Epithelial cell of proximal tubule (primary cell): ENCODE data around the gene CDK4. TPM values are rescaled to one million over a fixed set of nuclear protein-coding genes. Genes with fewer than 3 reads are reported as not detected.

Experiments used
- DNase-seq: peaks from one replicate; pipeline ENCODE4 v3.0.0-alpha.2; 2011; ENCODE audit warnings: low read depth
- H3K4me3 ChIP-seq: 2 replicates; pipeline ENCODE4 v1.5.1; 2011; ENCODE audit warnings: low read depth, mild to moderate bottlenecking, low read length
- total RNA-seq: library from RNA; depleted of rRNA; stranded (reverse); fragments of >200 nt; gene quantifications from 2 replicates; pipeline ENCODE4 v1.2.3, GENCODE V29; 2015
- TF ChIP-seq, protein P1 (sequence below): conservative IDR thresholded peaks from 2 replicates; pipeline ENCODE4 v1.5.1; 2012; ENCODE audit warnings: low read depth, mild to moderate bottlenecking, low read length

The CDK4 gene
- total RNA-seq, 1 donor from 2014 or later = 178 TPM

DNA sequence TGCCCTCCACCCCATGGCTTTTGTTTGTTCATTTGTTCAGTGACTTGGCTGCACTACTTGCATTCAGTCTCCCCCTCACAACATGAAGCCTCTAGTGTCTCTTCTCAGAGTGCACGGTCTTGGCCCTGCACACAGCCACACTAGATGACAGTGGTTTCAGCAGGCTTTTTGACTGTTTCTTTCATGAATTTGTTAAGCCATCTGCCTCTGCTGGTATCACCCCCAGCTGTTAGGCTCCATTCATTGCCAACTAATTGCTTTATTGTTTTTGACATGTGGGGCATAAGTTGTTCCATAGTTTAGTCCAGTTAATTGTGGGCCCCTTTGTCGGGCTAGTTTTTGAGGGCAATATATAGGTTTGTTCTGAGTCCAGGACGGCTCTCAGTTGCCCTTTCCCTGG lies 39.4 kb downstream of the CDK4 start:
- TF ChIP-seq, protein P1, sequence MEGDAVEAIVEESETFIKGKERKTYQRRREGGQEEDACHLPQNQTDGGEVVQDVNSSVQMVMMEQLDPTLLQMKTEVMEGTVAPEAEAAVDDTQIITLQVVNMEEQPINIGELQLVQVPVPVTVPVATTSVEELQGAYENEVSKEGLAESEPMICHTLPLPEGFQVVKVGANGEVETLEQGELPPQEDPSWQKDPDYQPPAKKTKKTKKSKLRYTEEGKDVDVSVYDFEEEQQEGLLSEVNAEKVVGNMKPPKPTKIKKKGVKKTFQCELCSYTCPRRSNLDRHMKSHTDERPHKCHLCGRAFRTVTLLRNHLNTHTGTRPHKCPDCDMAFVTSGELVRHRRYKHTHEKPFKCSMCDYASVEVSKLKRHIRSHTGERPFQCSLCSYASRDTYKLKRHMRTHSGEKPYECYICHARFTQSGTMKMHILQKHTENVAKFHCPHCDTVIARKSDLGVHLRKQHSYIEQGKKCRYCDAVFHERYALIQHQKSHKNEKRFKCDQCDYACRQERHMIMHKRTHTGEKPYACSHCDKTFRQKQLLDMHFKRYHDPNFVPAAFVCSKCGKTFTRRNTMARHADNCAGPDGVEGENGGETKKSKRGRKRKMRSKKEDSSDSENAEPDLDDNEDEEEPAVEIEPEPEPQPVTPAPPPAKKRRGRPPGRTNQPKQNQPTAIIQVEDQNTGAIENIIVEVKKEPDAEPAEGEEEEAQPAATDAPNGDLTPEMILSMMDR = no peak
- DNase-seq = no peak
- no peak overlapping the region for H3K4me3 ChIP-seq

DNA sequence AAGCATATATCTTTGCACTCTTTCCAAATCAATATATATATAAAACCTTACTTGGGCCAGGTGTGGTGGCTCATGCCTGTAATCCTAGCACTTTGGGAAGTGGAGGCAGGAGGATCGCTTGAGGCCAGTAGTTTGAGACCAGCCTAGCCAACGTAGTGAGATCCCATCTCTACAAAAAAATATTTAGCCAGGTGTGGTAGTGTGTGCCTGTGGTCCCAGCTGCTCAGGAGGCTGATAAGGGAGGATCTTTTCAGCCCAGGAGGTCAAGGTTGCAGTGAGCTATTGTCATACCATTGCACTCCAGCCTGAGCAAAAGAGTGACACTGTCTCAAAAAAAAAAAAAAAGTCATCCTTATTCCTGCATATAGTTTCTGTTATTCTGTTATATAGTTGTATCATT lies 43.8 kb downstream of the CDK4 start:
- DNase-seq = no peak
- TF ChIP-seq, protein P1 = no peak
- H3K4me3 ChIP-seq = no peak overlapping the region

DNA sequence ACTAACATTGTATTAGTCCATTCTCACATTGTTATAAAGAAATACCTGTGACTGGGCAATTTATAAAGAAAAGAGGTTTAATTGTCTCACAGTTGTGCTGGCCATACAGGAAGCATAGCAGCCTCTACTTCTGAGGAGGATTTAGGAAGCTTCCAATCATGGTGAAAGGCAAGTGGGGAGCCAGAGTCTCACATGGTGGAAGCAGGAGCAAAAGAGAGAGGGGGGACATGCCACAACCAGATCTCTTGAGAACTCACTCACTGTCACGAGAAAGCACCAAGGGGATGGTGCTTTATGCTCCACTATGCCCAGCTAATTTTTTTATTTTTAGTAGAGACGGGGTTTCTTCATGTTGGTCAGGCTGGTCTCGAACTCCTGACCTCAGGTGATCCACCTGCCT lies 44.9 kb downstream of the CDK4 start:
- TF ChIP-seq, protein P1 = no peak
- no peak for DNase-seq

DNA sequence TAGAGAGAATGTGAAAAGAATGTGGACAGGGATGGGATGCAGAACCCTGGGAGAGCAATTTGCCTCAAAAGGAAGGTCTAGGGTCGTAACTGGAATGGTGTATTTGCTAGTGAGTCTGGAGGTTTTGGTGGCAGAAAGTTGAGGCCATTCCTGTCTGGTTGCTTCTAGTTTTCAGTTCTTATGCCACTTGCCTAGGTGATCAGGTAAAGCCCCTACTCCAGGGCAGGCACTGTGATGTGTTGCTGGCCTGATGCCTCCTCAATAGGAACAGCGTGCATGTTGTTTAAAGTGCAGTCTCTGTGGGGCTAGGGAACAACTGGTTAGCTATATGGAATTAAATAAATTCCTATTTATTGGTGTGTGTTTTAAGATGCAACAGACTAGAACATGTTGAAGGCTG lies 51.8 kb downstream of the CDK4 start:
- no peak overlapping the region for H3K4me3 ChIP-seq
- TF ChIP-seq, protein P1 = no peak
- no peak for DNase-seq

More for the DNA sequence above, 44.9 kb downstream of the CDK4 start:
- no peak overlapping the region for H3K4me3 ChIP-seq

DNA sequence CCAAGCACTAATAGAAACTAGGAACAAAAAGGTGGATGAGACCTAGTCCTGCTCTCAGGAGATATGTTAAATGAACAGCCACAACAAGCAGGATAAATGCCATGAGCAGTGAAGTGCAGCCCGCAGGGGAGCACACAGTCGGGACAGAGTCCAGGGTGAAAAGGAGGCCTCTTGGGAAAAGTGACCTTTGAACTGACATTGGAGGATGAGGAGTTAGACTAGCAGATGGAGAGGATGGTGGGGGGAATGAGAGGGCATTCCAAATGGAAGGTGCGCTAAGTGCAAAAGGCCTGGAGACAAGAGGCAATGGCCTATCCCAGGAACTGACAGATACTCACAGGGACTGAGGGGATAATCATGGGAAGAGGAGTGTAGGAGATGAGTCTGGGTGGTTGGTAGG lies 53.7 kb downstream of the CDK4 start:
- TF ChIP-seq, protein P1 = no peak
- H3K4me3 ChIP-seq = no peak overlapping the region
- no peak for DNase-seq

Other genes starting within 250 kb of the CDK4 start
- 13.5 and 20.2 TPM in 2 replicates for gene DDIT3, start 231.8 kb downstream of the CDK4 start, total RNA-seq
- 3.5 and 6.3 TPM in 2 replicates for gene MBD6, start 229.5 kb downstream of the CDK4 start, total RNA-seq
- gene DCTN2, start 205.1 kb downstream of the CDK4 start, total RNA-seq = 140 and 202 TPM in 2 replicates
- gene KIF5A, start 202.3 kb downstream of the CDK4 start, total RNA-seq = 0.46 and 0.51 TPM in 2 replicates
- gene PIP4K2C, start 161.1 kb downstream of the CDK4 start, total RNA-seq = 34.2 and 46.6 TPM in 2 replicates
- 8.0 and 8.1 TPM in 2 replicates for gene DTX3, start 147.5 kb downstream of the CDK4 start, total RNA-seq
- gene ARHGEF25, start 140.9 kb downstream of the CDK4 start, total RNA-seq = 1.3 and 6.2 TPM in 2 replicates
- 0.14 and 0.69 TPM in 2 replicates for gene B4GALNT1, start 119.1 kb downstream of the CDK4 start, total RNA-seq
- gene OS9, start 58.2 kb downstream of the CDK4 start, total RNA-seq = 92.7 and 101 TPM in 2 replicates
- gene AGAP2, start 13.6 kb downstream of the CDK4 start, total RNA-seq = under 0.01 TPM in 1 of 2 replicates, not detected in the other
- gene TSPAN31, start 7.3 kb downstream of the CDK4 start, total RNA-seq = 31.6 and 40.4 TPM in 2 replicates
- 4.5 and 4.7 TPM in 2 replicates for gene MARCHF9, start 2.8 kb upstream of the CDK4 start, total RNA-seq
- 0.87 and 3.6 TPM in 2 replicates for gene CYP27B1, start 14.8 kb upstream of the CDK4 start, total RNA-seq
- 27.3 and 43.2 TPM in 2 replicates for gene METTL1, start 19.8 kb upstream of the CDK4 start, total RNA-seq
- 4.2 and 11.2 TPM in 2 replicates for gene EEF1AKMT3, start 20.3 kb upstream of the CDK4 start, total RNA-seq
- gene TSFM, start 30.5 kb upstream of the CDK4 start, total RNA-seq = 30.6 and 42.8 TPM in 2 replicates
- 0.07 TPM in 1 of 2 replicates, not detected in the other for gene AVIL, start 66.4 kb upstream of the CDK4 start, total RNA-seq
- gene CTDSP2, start 94.4 kb upstream of the CDK4 start, total RNA-seq = 44.7 and 53.1 TPM in 2 replicates
- gene ATP23, start 189.3 kb upstream of the CDK4 start, total RNA-seq = 8.4 and 19.2 TPM in 2 replicates